Activated T-cell treated with anti-CD3 and anti-CD28 coated beads, Interleukin-2, amount 50 U/mL, for 72 hours (primary cell): ENCODE measurements around the gene CEP350. TPM values are rescaled to one million over a fixed set of nuclear protein-coding genes. Genes with fewer than 3 reads are reported as not detected.
"Not testable (repeated sequence)": the region's sequence is repeated elsewhere in the genome, so short reads cannot be mapped to it uniquely, and the experiment has no call there.

Source experiments
- ATAC-seq, 2 donors: fragments of 150-1000 bp; cut with Tn5 transposase; replicated peaks in 1 of 2; 2 replicates each; pipeline ENCODE4 v1.10.0; 2021; ENCODE audit warnings: moderate library complexity in 2 of 2, mild to moderate bottlenecking in 1 of 2
- DNase-seq, 2 donors: peaks; one replicate each; pipeline ENCODE4 v3.0.0; 2021 to 2022; ENCODE audit warnings: mixed read lengths in 1 of 2
- H3K27ac Mint-ChIP-seq: one replicate; pipeline ENCODE4 v1.8.0; 2022; ENCODE audit warnings: mild to moderate bottlenecking, moderate library complexity, mixed read lengths
- H3K27me3 Mint-ChIP-seq: one replicate; pipeline ENCODE4 v1.8.0; 2022; ENCODE audit warnings: low read depth, mixed read lengths
- H3K36me3 Mint-ChIP-seq, 2 donors: one replicate each; pipeline ENCODE4 v1.8.0; 2022; ENCODE audit warnings: mixed read lengths in 2 of 2, mild to moderate bottlenecking in 1 of 2; ENCODE audit not compliant: insufficient read depth in 2 of 2
- H3K4me1 Mint-ChIP-seq: one replicate; pipeline ENCODE4 v1.8.0; 2022; ENCODE audit warnings: low read depth, mixed read lengths
- H3K4me3 Mint-ChIP-seq, 2 donors: one replicate each; pipeline ENCODE4 v1.8.0; 2022; ENCODE audit warnings: mild to moderate bottlenecking in 2 of 2, mixed read lengths in 2 of 2, moderate library complexity in 2 of 2
- H3K9me3 Mint-ChIP-seq, 2 donors: one replicate each; pipeline ENCODE4 v1.8.0; 2022; ENCODE audit warnings: mixed read lengths in 2 of 2
- total RNA-seq, 2 donors: library from RNA; stranded (reverse); gene quantifications; one replicate each; pipeline ENCODE4 v1.2.3, GENCODE V29; 2022

The CEP350 gene
- total RNA-seq, 2 donors from 2014 or later: 60.6 to 63.7 TPM

GRCh38 chr1:179984101-179984500 lies 29.5 kb downstream of the CEP350 start:
- Mint-ChIP-seq H3K36me3 (peaks cover 1 to 9% of the 10 kb centered on the region in 2 donors), H3K27me3 (no peaks in the 10 kb centered on the region), H3K4me3 (no peak overlapping the region), H3K9me3 (no peaks in the 10 kb centered on the region), H3K4me1 (peaks cover 26% of the 10 kb centered on the region), H3K27ac (no peak overlapping the region)
- DNase-seq (no peak), ATAC-seq (no peak)

GRCh38 chr1:179984942-179985341 lies 30.3 kb downstream of the CEP350 start:
- Mint-ChIP-seq H3K27ac (no peak overlapping the region), H3K4me1 (peaks cover 19% of the 10 kb centered on the region), H3K9me3 (no peaks in the 10 kb centered on the region), H3K4me3 (no peak overlapping the region), H3K36me3 (peaks cover 1 to 3% of the 10 kb centered on the region in 2 donors), H3K27me3 (no peaks in the 10 kb centered on the region)
- DNase-seq: no peak
- peak; percentile 37 to 41 for ATAC-seq

DNA sequence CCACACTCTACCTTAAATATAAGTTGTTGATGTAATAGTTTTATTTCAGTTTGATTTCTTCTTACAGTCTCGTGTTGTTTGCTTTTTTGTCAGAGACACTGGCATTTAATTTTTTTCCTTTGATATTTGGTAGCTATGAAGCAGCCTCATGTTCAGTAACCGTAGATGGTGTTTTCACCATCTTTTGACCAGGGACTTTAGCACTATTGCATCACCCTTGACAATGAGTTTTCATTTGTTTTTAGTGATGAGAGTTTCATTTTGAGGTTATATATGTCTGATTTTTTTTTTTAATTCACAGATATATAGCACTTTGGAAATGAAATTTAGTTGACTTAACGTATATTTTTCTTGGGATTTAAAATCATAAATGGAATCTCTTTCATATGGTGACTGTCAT lies 36.2 kb downstream of the CEP350 start:
- H3K4me3 Mint-ChIP-seq: peak overlapping the region in 1 of 2 donors; percentile 46
- H3K27ac Mint-ChIP-seq: peak overlapping the region; percentile 92
- ATAC-seq: peak; percentile 47 to 54
- DNase-seq: no peak
- H3K9me3 Mint-ChIP-seq: no peaks in the 10 kb centered on the region
- peaks cover 0 to 6% of the 10 kb centered on the region in 2 donors for H3K36me3 Mint-ChIP-seq
- peaks cover 21% of the 10 kb centered on the region for H3K4me1 Mint-ChIP-seq
- H3K27me3 Mint-ChIP-seq: no peaks in the 10 kb centered on the region

DNA sequence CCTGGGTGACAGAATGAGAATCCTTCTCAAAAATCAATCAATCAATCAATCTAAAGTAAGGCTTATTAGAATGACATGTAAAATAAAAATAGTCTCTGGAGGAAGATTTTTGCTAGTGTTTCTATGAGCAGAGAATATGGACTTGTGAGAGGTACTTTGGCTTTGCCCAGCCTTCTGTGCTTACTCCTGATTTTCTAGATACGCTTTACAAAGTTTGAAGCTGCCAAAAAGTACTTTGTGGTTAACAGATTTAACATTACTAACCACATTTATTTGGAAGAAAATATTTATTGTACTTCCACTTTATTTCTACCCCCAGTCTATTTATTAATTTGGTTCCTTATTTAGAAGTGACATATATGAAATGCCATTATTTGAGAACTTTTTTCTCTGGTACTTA lies 41.0 kb downstream of the CEP350 start:
- DNase-seq: no peak
- peaks cover 2 to 12% of the 10 kb centered on the region in 2 donors for H3K36me3 Mint-ChIP-seq
- H3K4me1 Mint-ChIP-seq: peaks cover 23% of the 10 kb centered on the region
- no peaks in the 10 kb centered on the region for H3K27me3 Mint-ChIP-seq
- no peak overlapping the region for H3K27ac Mint-ChIP-seq
- H3K4me3 Mint-ChIP-seq: no peak overlapping the region
- H3K9me3 Mint-ChIP-seq: no peaks in the 10 kb centered on the region
- no peak for ATAC-seq

DNA sequence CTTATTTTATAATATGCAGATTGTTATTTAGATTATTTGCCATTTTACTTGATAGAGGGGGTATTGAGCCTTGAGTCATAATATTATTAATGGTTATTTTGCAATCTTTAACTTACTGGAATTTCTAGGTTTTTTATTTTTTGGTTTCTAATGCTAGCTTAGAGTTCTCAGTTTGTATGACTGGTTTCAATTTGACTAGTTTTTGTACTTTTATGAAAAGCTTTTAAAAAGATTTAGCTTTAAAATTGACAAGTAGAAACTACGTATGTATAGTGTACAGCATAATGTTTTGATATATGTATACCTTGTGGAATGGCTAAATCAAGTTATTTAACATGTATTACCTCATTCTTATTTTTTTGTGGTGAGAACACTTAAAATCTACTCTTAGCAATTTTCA lies 41.5 kb downstream of the CEP350 start:
- peaks cover 18% of the 10 kb centered on the region for H3K4me1 Mint-ChIP-seq
- no peaks in the 10 kb centered on the region for H3K9me3 Mint-ChIP-seq
- ATAC-seq (peak in 1 of 2 donors; percentile 28), DNase-seq (no peak)
- H3K36me3 Mint-ChIP-seq: peaks cover 2 to 8% of the 10 kb centered on the region in 2 donors
- no peak overlapping the region for H3K4me3 Mint-ChIP-seq
- peak overlapping the region; percentile 28 for H3K27ac Mint-ChIP-seq
- H3K27me3 Mint-ChIP-seq: no peaks in the 10 kb centered on the region

DNA sequence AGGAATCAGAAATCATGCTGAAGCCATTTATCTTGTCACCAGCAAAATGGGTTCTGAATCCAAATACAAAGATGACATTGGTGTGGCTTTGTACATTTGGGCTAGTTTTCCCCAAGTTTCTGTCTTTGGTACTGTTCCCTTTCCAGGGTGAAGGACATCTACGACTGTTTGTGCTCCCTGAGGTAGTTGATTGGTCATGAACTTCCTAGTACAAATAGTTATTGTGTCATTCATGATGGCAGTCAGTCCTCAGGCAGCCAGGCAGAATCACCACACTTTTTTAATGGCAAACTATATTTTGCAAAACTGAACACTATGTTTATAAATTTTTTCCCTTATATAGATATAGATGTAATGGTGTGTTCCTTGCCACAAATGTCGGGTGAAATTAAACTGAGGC lies 46.0 kb downstream of the CEP350 start:
- Mint-ChIP-seq H3K9me3 (no peaks in the 10 kb centered on the region), H3K4me1 (peaks cover 11% of the 10 kb centered on the region), H3K27ac (no peak overlapping the region), H3K4me3 (no peak overlapping the region), H3K36me3 (peaks cover 2 to 6% of the 10 kb centered on the region in 2 donors), H3K27me3 (no peaks in the 10 kb centered on the region)
- ATAC-seq (no peak), DNase-seq (no peak)

- no peaks in the 10 kb centered on the region for H3K27me3 Mint-ChIP-seq
- DNase-seq (no peak), ATAC-seq (no peak)
- no peak overlapping the region for H3K4me3 Mint-ChIP-seq
- H3K27ac Mint-ChIP-seq: peak overlapping the region; percentile 47
- H3K4me1 Mint-ChIP-seq: no peaks in the 10 kb centered on the region
- H3K9me3 Mint-ChIP-seq: no peaks in the 10 kb centered on the region
- H3K36me3 Mint-ChIP-seq: peaks cover 8 to 10% of the 10 kb centered on the region in 2 donors
These were observed 47.8 kb downstream of the CEP350 start for GRCh38 chr1:180002437-180002836.

GRCh38 chr1:180003026-180003695 lies 48.6 kb downstream of the CEP350 start:
- H3K9me3 Mint-ChIP-seq: no peaks in the 10 kb centered on the region
- H3K27me3 Mint-ChIP-seq: no peaks in the 10 kb centered on the region
- no peaks in the 10 kb centered on the region for H3K4me1 Mint-ChIP-seq
- peak overlapping the region; percentile 47 for H3K27ac Mint-ChIP-seq
- ATAC-seq: no peak
- no peak overlapping the region for H3K4me3 Mint-ChIP-seq
- DNase-seq: no peak
- H3K36me3 Mint-ChIP-seq: peaks cover 11 to 12% of the 10 kb centered on the region in 2 donors

- ATAC-seq, H3K9me3 Mint-ChIP-seq, DNase-seq, H3K4me1 Mint-ChIP-seq, H3K27ac Mint-ChIP-seq, H3K4me3 Mint-ChIP-seq, H3K27me3 Mint-ChIP-seq: not testable (repeated sequence)
- peaks cover 11 to 13% of the 10 kb centered on the region in 2 donors for H3K36me3 Mint-ChIP-seq
These were observed 52.2 kb downstream of the CEP350 start for GRCh38 chr1:180006762-180007161.

GRCh38 chr1:180020017-180020416 lies 65.4 kb downstream of the CEP350 start:
- Mint-ChIP-seq H3K4me3 (no peak overlapping the region), H3K36me3 (peaks cover 9 to 29% of the 10 kb centered on the region in 2 donors), H3K9me3 (no peaks in the 10 kb centered on the region), H3K27me3 (no peaks in the 10 kb centered on the region), H3K27ac (no peak overlapping the region), H3K4me1 (no peaks in the 10 kb centered on the region)
- DNase-seq (no peak), ATAC-seq (no peak)

DNA sequence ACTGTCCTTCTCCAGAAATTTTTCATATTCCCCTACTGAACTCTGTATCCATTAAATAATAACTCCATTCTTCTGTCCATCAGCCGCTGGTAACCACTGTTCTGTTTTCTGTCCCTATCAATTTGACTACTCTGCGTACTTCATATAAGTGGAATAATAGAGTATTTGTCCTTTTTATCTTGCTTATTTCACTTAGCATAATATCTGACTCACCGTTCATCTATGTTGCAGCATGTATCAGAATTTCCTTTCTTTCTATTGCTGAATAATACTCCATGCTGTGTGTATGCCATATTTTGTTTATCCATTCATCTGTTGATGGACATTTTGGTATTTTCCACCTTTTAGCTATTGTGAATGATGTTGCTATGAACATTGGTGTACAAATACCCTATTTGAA lies 71.9 kb downstream of the CEP350 start:
- Mint-ChIP-seq H3K27me3 (no peaks in the 10 kb centered on the region), H3K9me3 (no peaks in the 10 kb centered on the region), H3K36me3 (peaks cover 4 to 7% of the 10 kb centered on the region in 2 donors), H3K4me1 (peaks cover 4% of the 10 kb centered on the region), H3K27ac (no peak overlapping the region), H3K4me3 (no peak overlapping the region)
- no peak for ATAC-seq
- DNase-seq: no peak

GRCh38 chr1:180027949-180028445 lies 73.4 kb downstream of the CEP350 start:
- no peak overlapping the region for H3K27ac Mint-ChIP-seq
- no peaks in the 10 kb centered on the region for H3K9me3 Mint-ChIP-seq
- peaks cover 4% of the 10 kb centered on the region for H3K4me1 Mint-ChIP-seq
- ATAC-seq (no peak), DNase-seq (no peak)
- no peak overlapping the region for H3K4me3 Mint-ChIP-seq
- H3K27me3 Mint-ChIP-seq: no peaks in the 10 kb centered on the region
- H3K36me3 Mint-ChIP-seq: peaks cover 4 to 5% of the 10 kb centered on the region in 2 donors

DNA sequence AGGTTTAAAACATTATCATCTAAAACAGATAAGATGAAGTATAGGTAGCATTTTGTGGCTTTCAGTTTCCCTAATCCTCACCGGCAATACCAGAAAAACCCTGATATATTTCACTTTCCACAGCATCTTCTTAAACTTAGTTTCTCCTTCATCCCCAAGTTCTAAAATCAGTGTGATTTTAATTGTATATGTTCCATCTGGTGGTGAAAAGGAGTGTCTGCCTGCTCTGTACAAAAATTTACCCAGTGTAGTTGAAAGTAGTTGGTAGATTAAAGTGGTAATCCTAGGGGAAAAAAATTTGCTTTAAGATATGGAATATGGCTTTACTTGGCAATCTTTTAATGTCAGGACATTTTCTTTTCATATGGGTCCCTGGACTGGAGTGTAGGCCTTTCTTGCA lies 74.3 kb downstream of the CEP350 start:
- no peaks in the 10 kb centered on the region for H3K9me3 Mint-ChIP-seq
- DNase-seq (no peak), ATAC-seq (no peak)
- H3K36me3 Mint-ChIP-seq: peaks cover 6 to 8% of the 10 kb centered on the region in 2 donors
- H3K27me3 Mint-ChIP-seq: no peaks in the 10 kb centered on the region
- H3K4me1 Mint-ChIP-seq: peaks cover 4% of the 10 kb centered on the region
- no peak overlapping the region for H3K27ac Mint-ChIP-seq
- no peak overlapping the region for H3K4me3 Mint-ChIP-seq
